Brain microvascular endothelial cell (primary cell): ENCODE results near the gene C10orf105.

Source experiments
- DNase-seq: peaks from one replicate; pipeline ENCODE4 v3.0.0-alpha.2; 2020
- H3K27ac ChIP-seq: fragments of 250-450 bp; sonication (Bioruptor Pico); 2 replicates; pipeline ENCODE4 v1.5.1; 2020; ENCODE audit warnings: mild to moderate bottlenecking, moderate library complexity
- H3K27me3 ChIP-seq: fragments of 250-450 bp; sonication (Bioruptor Pico); replicated peaks from 2 replicates; pipeline ENCODE4 v1.5.1; 2020; ENCODE audit warnings: mild to moderate bottlenecking
- H3K36me3 ChIP-seq: fragments of 250-450 bp; sonication (Bioruptor Pico); replicated peaks from 2 replicates; pipeline ENCODE4 v1.5.1; 2020; ENCODE audit warnings: mild to moderate bottlenecking
- H3K4me3 ChIP-seq: 2 replicates; pipeline ENCODE4 v1.5.1; 2011; ENCODE audit warnings: low read depth, mild to moderate bottlenecking, control low read depth, low read length, moderate library complexity
- CTCF ChIP-seq: IDR thresholded peaks from 2 replicates; pipeline ENCODE4 v1.5.1; 2011; ENCODE audit warnings: low read depth, mild to moderate bottlenecking, moderate library complexity, low read length, control low read depth, inconsistent platforms; ENCODE audit errors: missing control alignments
- in situ Hi-C: cut with HindIII; loops from 2 replicates; pipeline ENCODE4 v1.10.0; 2017; ENCODE audit warnings: low sequenced_read_pairs, low pct_ligation_motif_present

Gene C10orf105

GRCh38 chr10:71741029-71741428 is 21.5 kb upstream of the C10orf105 start:
- no peak for TF ChIP-seq CTCF
- in situ Hi-C loops, result no loop called here
- no peak overlapping the region for H3K27ac ChIP-seq
- no peaks in the 10 kb centered on the region for H3K27me3 ChIP-seq
- H3K4me3 ChIP-seq, result no peak overlapping the region
- no peaks in the 10 kb centered on the region for H3K36me3 ChIP-seq
- DNase-seq, result no peak

- TF ChIP-seq CTCF, result no peak
- no peak for DNase-seq
- H3K27me3 ChIP-seq, result no peaks in the 10 kb centered on the region
- H3K36me3 ChIP-seq, result no peaks in the 10 kb centered on the region
- no peak overlapping the region for H3K4me3 ChIP-seq
- H3K27ac ChIP-seq, result no peak overlapping the region
- in situ Hi-C loops, result no loop called here
Measured at GRCh38 chr10:71740069-71740653, 20.6 kb upstream of the C10orf105 start.

DNA sequence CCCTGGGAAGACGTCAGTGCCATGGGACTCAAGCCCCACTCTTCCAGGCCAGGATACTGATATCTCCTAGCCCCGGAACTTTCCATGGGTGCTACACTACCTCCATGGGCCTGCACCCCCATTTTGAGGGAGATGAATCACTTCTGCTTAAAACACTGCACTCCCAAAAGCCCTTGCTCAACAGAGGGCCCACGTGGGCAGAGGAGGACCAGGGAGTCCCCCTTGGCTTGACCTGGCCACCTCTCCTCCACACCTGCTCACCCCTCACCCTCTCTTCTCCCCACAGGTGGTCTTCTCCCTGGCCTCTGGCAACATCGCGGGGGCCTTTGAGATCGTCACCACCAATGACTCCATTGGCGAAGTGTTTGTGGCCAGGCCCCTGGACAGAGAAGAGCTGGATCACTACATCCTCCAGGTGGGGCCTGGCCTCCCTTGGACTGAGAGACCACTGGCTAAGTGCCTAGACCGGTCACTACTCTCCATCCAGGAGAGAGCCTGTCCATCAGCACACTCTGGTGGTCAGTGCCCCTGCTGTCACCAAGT is 19.9 kb upstream of the C10orf105 start:
- no peaks in the 10 kb centered on the region for H3K36me3 ChIP-seq
- no peaks in the 10 kb centered on the region for H3K27me3 ChIP-seq
- no peak overlapping the region for H3K27ac ChIP-seq
- no peak overlapping the region for H3K4me3 ChIP-seq
- no peak for DNase-seq
- no peak for TF ChIP-seq CTCF
- in situ Hi-C loops, result no loop called here

DNA sequence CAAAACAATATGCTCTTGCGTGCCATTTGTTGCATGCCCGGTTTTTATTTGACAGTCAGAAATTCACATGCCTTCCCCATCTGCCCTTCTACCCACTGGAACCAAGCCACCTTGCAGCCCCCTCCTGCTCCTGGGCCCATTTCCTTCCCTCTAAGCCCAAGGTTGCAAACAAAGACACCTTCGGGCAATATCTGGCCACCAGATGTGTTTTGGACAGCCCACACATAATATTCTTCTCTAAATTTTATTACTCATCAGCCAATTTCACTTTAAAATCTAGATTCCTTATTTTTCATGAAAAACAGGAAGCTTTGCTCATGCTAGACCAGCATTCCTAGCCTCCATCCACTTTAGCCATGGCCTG is 18.2 kb upstream of the C10orf105 start:
- no peak for TF ChIP-seq CTCF
- DNase-seq, result no peak
- Histone ChIP-seq H3K27ac (no peak overlapping the region), H3K4me3 (no peak overlapping the region), H3K36me3 (no peaks in the 10 kb centered on the region), H3K27me3 (no peaks in the 10 kb centered on the region)
- in situ Hi-C loops, result no loop called here

GRCh38 chr10:71737001-71737833 is 17.6 kb upstream of the C10orf105 start:
- in situ Hi-C loops, result no loop called here
- no peak overlapping the region for H3K27ac ChIP-seq
- no peaks in the 10 kb centered on the region for H3K27me3 ChIP-seq
- TF ChIP-seq CTCF, result no peak
- DNase-seq, result no peak
- H3K4me3 ChIP-seq, result no peak overlapping the region
- no peaks in the 10 kb centered on the region for H3K36me3 ChIP-seq
